ENCODE measurements around the gene EXOC6B. TPM values are rescaled to one million over a fixed set of nuclear protein-coding genes. Genes with fewer than 3 reads are reported as not detected.

EXOC6B gene
- total and polyA plus RNA-seq, 2 experiments from 2014 or later: 8.9 to 18.3 TPM

DNA sequence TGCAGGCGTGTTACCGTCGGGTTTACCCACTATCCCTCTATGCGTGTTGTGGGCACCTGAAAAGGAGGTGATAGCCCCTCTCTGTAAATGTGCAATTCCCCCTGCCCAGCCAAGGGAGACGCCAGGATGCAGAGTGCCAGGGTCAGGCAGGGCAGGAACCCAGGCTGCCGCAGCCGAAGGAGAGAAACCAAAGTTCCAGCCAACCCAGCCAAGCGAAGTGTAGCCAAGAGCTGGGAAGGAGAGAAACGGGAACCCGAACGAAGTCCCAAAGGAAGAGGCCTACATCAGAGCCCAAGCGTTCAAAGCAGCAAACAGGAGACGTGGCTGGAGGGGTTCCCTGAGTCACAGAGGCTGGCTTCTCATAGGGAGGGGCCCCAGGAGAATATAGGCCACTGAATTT, 37.2 kb upstream of the EXOC6B start:
- H3K9me2 ChIP-seq (ENCODE audit: insufficient read depth): no peaks in the 10 kb centered on the region
- peak overlapping the region; percentile 58; the same call in 1 of the 2 replicates for H3K4me3 ChIP-seq
- no peaks in the 10 kb centered on the region for H4K20me1 ChIP-seq (ENCODE audit: insufficient read depth)
- no peak overlapping the region for H3K9ac ChIP-seq
- H3K79me2 ChIP-seq (ENCODE audit: insufficient read depth): no peaks in the 10 kb centered on the region
- no peak overlapping the region for H3K4me2 ChIP-seq (ENCODE audit: unreplicated experiment)
- no peaks in the 10 kb centered on the region for H3K36me3 ChIP-seq (ENCODE audit: low read depth)
- 0 out of 2 replicates have a peak, but pooled peaks cover 4% of the 10 kb centered on the region for H3K4me1 ChIP-seq (ENCODE audit: insufficient read depth)
- in situ Hi-C loops (cut with MboI): no loop called here
- no peak for DNase-seq
- H2AFZ ChIP-seq: peak overlapping the region; percentile 69
- 48 to 52% methylated on average over 13 of the region's 13 CpGs for WGBS, 2 experiments (ENCODE audit: low coverage in 1 of 2, low lambda C conversion rate in 2 of 2, missing lambda C conversion rate in 2 of 2)
- no peak for TF ChIP-seq EZH2phosphoT487 (IDR thresholded peaks at IDR 0.05; ENCODE audit: insufficient read depth, low read depth)
- TF ChIP-seq EZH2 (IDR thresholded peaks at IDR 0.05; ENCODE audit: insufficient read depth, poor library complexity, severe bottlenecking): no peak
- H3K27me3 ChIP-seq (replicated peaks; ENCODE audit: insufficient read depth): peaks cover 17% of the 10 kb centered on the region
- H3K27ac ChIP-seq: no peak overlapping the region
- no peaks in the 10 kb centered on the region for H3K9me3 ChIP-seq (ENCODE audit: low read depth)
- 0 out of 2 replicates have a peak, but pooled peaks cover 6% of the 10 kb centered on the region for H3F3A ChIP-seq (ENCODE audit: insufficient read depth)

DNA sequence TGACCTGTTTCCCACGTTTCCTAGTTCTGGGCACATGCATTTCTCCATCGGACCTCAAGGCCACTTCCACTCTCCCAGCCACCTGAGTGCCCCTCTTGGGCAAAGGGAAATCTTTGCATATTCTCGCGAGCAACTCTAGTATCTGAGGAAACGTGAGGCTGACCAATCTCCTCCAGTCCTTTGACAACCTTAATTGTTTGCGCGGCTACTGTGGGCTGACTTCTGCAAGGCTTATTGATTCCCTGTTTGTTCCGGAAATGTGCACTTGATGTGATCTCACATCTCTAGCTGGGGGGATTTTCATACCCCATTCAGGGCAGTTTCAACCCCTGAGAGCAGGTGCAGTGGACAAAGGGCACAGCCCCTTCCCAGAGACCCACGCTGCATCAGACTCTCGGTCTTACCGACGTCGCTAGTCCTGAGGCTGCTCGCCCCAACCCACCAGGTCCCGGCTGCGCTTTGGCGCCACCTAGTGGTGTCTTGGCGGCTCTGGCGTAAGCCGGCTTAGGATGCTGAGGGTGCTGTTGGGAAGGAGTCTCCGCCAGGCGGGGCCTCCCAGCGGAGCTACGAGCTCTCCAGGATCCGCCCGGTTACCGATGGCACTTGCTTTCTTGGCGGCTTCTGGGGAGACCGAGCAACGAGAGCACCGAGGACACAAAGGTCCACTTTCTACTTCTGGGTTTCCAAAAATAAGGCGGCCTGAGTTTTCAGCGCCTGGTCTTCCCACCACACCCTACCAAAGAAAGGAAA, 36.6 kb upstream of the EXOC6B start:
- H3F3A ChIP-seq (ENCODE audit: insufficient read depth): 0 out of 2 replicates have a peak, but pooled peaks cover 6% of the 10 kb centered on the region
- TF ChIP-seq EZH2 (IDR thresholded peaks at IDR 0.05; ENCODE audit: insufficient read depth, poor library complexity, severe bottlenecking): no peak
- no peak for TF ChIP-seq EZH2phosphoT487 (IDR thresholded peaks at IDR 0.05; ENCODE audit: insufficient read depth, low read depth)
- no peaks in the 10 kb centered on the region for H3K36me3 ChIP-seq (ENCODE audit: low read depth)
- H3K9ac ChIP-seq: no peak overlapping the region
- no peak overlapping the region for H3K27ac ChIP-seq
- H3K79me2 ChIP-seq (ENCODE audit: insufficient read depth): no peaks in the 10 kb centered on the region
- H3K9me2 ChIP-seq (ENCODE audit: insufficient read depth): no peaks in the 10 kb centered on the region
- 0 out of 2 replicates have a peak, but pooled peaks cover 4% of the 10 kb centered on the region for H3K4me1 ChIP-seq (ENCODE audit: insufficient read depth)
- 14% methylated on average over 33 of the region's 33 CpGs for WGBS, 2 experiments (ENCODE audit: low coverage in 1 of 2, low lambda C conversion rate in 2 of 2, missing lambda C conversion rate in 2 of 2)
- H4K20me1 ChIP-seq (ENCODE audit: insufficient read depth): no peaks in the 10 kb centered on the region
- no peaks in the 10 kb centered on the region for H3K9me3 ChIP-seq (ENCODE audit: low read depth)
- H2AFZ ChIP-seq: peak overlapping the region; percentile 69
- in situ Hi-C loops (cut with MboI): no loop called here
- peak overlapping the region; percentile 58 for H3K4me3 ChIP-seq
- peaks cover 23% of the 10 kb centered on the region for H3K27me3 ChIP-seq (replicated peaks; ENCODE audit: insufficient read depth)
- DNase-seq: peak; percentile 88
- H3K4me2 ChIP-seq (ENCODE audit: unreplicated experiment): peak overlapping the region; percentile 77

DNA sequence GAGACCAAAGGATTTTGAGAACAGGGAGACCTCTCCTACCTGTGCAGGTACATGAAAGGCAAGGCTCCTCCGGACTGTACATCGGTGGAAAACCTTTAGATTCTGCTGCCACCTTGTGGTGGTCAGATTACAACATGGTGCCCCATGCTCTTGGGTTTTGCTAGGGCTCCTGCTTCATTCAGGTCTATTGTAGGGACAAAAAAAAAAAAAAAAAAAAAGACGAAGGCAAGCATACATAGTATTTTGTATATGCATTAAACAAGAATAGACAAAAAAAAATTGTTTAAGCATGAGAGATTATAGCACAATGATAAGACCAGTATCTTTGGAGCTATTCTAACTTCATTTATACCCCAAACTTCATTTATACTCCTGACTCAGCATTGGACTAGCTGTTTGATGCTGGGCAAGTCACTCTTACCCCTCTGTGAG, 34.0 kb upstream of the EXOC6B start:
- H3K9me2 ChIP-seq (ENCODE audit: insufficient read depth): no peaks in the 10 kb centered on the region
- no peaks in the 10 kb centered on the region for H3K79me2 ChIP-seq (ENCODE audit: insufficient read depth)
- peak; percentile 67 for DNase-seq
- H3K4me3 ChIP-seq: no peak overlapping the region
- no peaks in the 10 kb centered on the region for H3K9me3 ChIP-seq (ENCODE audit: low read depth)
- H3K4me1 ChIP-seq (ENCODE audit: insufficient read depth): 0 out of 2 replicates have a peak, but pooled peaks cover 3% of the 10 kb centered on the region
- in situ Hi-C loops (cut with MboI): no loop called here
- H3F3A ChIP-seq (ENCODE audit: insufficient read depth): 0 out of 2 replicates have a peak, but pooled peaks cover 6% of the 10 kb centered on the region
- no peak overlapping the region for H2AFZ ChIP-seq
- 2 to 4% methylated on average over 3 of the region's 3 CpGs for WGBS, 2 experiments (ENCODE audit: low coverage in 1 of 2, low lambda C conversion rate in 2 of 2, missing lambda C conversion rate in 2 of 2)
- no peak overlapping the region for H3K27ac ChIP-seq
- TF ChIP-seq EZH2 (IDR thresholded peaks at IDR 0.05; ENCODE audit: insufficient read depth, poor library complexity, severe bottlenecking): no peak
- TF ChIP-seq EZH2phosphoT487 (IDR thresholded peaks at IDR 0.05; ENCODE audit: insufficient read depth, low read depth): no peak
- no peak overlapping the region for H3K9ac ChIP-seq
- peaks cover 48% of the 10 kb centered on the region for H3K27me3 ChIP-seq (replicated peaks; ENCODE audit: insufficient read depth)
- H3K4me2 ChIP-seq (ENCODE audit: unreplicated experiment): no peak overlapping the region
- H3K36me3 ChIP-seq (ENCODE audit: low read depth): no peaks in the 10 kb centered on the region
- H4K20me1 ChIP-seq (ENCODE audit: insufficient read depth): no peaks in the 10 kb centered on the region

DNA sequence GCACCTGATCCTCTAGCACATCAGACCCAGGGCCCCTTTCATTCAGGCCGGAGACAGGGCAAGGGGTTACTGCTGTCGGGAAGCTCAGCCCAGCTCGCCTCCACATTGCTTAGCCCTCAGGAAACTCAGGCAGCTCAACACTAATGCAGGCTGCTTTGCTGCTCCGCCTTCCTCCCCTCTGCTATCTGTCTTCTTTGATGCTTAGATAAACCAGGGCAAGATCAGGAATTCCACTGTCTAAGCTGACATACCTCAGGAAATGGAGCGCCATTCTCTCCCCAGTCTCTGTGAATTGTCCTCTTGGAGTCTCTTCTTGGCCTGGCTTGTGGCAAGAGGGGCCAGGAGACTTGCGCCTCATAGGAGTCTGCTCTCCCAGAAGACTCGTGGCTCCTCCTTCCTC, 25.5 kb upstream of the EXOC6B start:
- no peak overlapping the region for H3K4me2 ChIP-seq (ENCODE audit: unreplicated experiment)
- peak; percentile 34 for TF ChIP-seq EZH2 (IDR thresholded peaks at IDR 0.05; ENCODE audit: insufficient read depth, poor library complexity, severe bottlenecking)
- TF ChIP-seq EZH2phosphoT487 (IDR thresholded peaks at IDR 0.05; ENCODE audit: insufficient read depth, low read depth): no peak
- H3K4me1 ChIP-seq (ENCODE audit: insufficient read depth): no peaks in the 10 kb centered on the region
- no peak overlapping the region for H3K27ac ChIP-seq
- no peak overlapping the region for H3K4me3 ChIP-seq
- peaks cover 58% of the 10 kb centered on the region for H3K27me3 ChIP-seq (replicated peaks; ENCODE audit: insufficient read depth)
- H3F3A ChIP-seq (ENCODE audit: insufficient read depth): no peaks in the 10 kb centered on the region
- no peaks in the 10 kb centered on the region for H3K9me2 ChIP-seq (ENCODE audit: insufficient read depth)
- H3K79me2 ChIP-seq (ENCODE audit: insufficient read depth): no peaks in the 10 kb centered on the region
- H3K9ac ChIP-seq: no peak overlapping the region
- no peaks in the 10 kb centered on the region for H4K20me1 ChIP-seq (ENCODE audit: insufficient read depth)
- no peaks in the 10 kb centered on the region for H3K36me3 ChIP-seq (ENCODE audit: low read depth)
- no peak overlapping the region for H2AFZ ChIP-seq
- 35 to 37% methylated on average over 7 of the region's 7 CpGs for WGBS, 2 experiments (ENCODE audit: low coverage in 1 of 2, low lambda C conversion rate in 2 of 2, missing lambda C conversion rate in 2 of 2)
- in situ Hi-C loops (cut with MboI): loop anchor here (5.0 kb wide), 1 partner anchor 74 kb away; no protein-coding TSS in a partner anchor
- DNase-seq: no peak
- no peaks in the 10 kb centered on the region for H3K9me3 ChIP-seq (ENCODE audit: low read depth)
